Endodermal cell (in vitro differentiated cells): ENCODE data around the gene KMT2E. TPM values are rescaled to one million over a fixed set of nuclear protein-coding genes. Genes with fewer than 3 reads are reported as not detected.

Experiments used
- DNase-seq: peaks from one replicate; pipeline ENCODE4 v3.0.0-alpha.2; 2017
- H3K27ac ChIP-seq: 2 replicates; pipeline ENCODE4 v1.5.1; 2013; ENCODE audit warnings: mild to moderate bottlenecking, low read depth, low read length, moderate library complexity
- H3K27me3 ChIP-seq: 2 replicates; pipeline ENCODE4 v1.6.1; 2013; ENCODE audit warnings: mild to moderate bottlenecking, low read length, moderate library complexity; ENCODE audit not compliant: insufficient read depth, control insufficient read depth, poor library complexity, severe bottlenecking
- H3K36me3 ChIP-seq: 2 replicates; pipeline ENCODE4 v1.7.0; 2013; ENCODE audit warnings: mild to moderate bottlenecking, low read length, moderate library complexity; ENCODE audit not compliant: control insufficient read depth, insufficient read depth
- H3K4me1 ChIP-seq: one replicate; pipeline ENCODE4 v1.7.0; 2013; ENCODE audit warnings: low read length; ENCODE audit not compliant: control insufficient read depth, insufficient read depth
- H3K4me3 ChIP-seq: 2 replicates; pipeline ENCODE4 v1.5.1; 2013; ENCODE audit warnings: mild to moderate bottlenecking, low read length, moderate library complexity
- H3K9ac ChIP-seq: 2 replicates; pipeline ENCODE4 v1.6.1; 2013; ENCODE audit warnings: mild to moderate bottlenecking, low read length, moderate library complexity; ENCODE audit not compliant: poor library complexity, severe bottlenecking; ENCODE audit errors: extremely low read depth
- H3K9me3 ChIP-seq: 2 replicates; pipeline ENCODE4 v1.6.1; 2013; ENCODE audit warnings: mild to moderate bottlenecking, low read length, moderate library complexity; ENCODE audit not compliant: control insufficient read depth
- H3K27ac Mint-ChIP-seq: 2 replicates; pipeline ENCODE4 v1.8.0; 2020; ENCODE audit warnings: mixed read lengths
- H3K27me3 Mint-ChIP-seq: 2 replicates; pipeline ENCODE4 v1.8.0; 2021; ENCODE audit warnings: mild to moderate bottlenecking, mixed read lengths; ENCODE audit not compliant: insufficient read depth
- H3K36me3 Mint-ChIP-seq: 2 replicates; pipeline ENCODE4 v1.8.0; 2020; ENCODE audit warnings: low read depth, mixed read lengths
- H3K4me1 Mint-ChIP-seq: 2 replicates; pipeline ENCODE4 v1.8.0; 2020; ENCODE audit warnings: mixed read lengths
- H3K4me3 Mint-ChIP-seq: 2 replicates; pipeline ENCODE4 v1.8.0; 2020; ENCODE audit warnings: mild to moderate bottlenecking, moderate library complexity, mixed read lengths
- H3K9me3 Mint-ChIP-seq: 2 replicates; pipeline ENCODE4 v1.8.0; 2020; ENCODE audit warnings: mild to moderate bottlenecking, mixed read lengths
- WGBS, 2 experiments: methylation state at CpG; one replicate each; pipeline versions ENCODE4 v1.1.5 to v1.1.7; 2013; ENCODE audit warnings: missing lambda C conversion rate in 2 of 2, mixed read lengths in 1 of 2; ENCODE audit not compliant: insufficient coverage in 1 of 2, insufficient read length in 1 of 2; 5-methylcytosine and 5-hydroxymethylcytosine counted together
- total RNA-seq, 2 donors: library from RNA; stranded (reverse); fragmentation: NEBNext Ultra II Directional in 1 of 2; extraction: Animal tissue kit (Norgen Biotek cat#: 25700) in 1 of 2; gene quantifications; 2 replicates in 1 of 2; 3 replicates in 1 of 2; pipeline ENCODE4 v1.2.1, GENCODE V29; 2021
- TF ChIP-seq, protein P1 (sequence below): fragments of 200-600 bp; sonication (generic); conservative IDR thresholded peaks from 2 replicates; pipeline ENCODE4 v1.5.0; 2021; ENCODE audit warnings: antibody characterized with exemption, mild to moderate bottlenecking

KMT2E gene
- total RNA-seq, 2 donors from 2014 or later, result 65.7 to 70.4 TPM

DNA sequence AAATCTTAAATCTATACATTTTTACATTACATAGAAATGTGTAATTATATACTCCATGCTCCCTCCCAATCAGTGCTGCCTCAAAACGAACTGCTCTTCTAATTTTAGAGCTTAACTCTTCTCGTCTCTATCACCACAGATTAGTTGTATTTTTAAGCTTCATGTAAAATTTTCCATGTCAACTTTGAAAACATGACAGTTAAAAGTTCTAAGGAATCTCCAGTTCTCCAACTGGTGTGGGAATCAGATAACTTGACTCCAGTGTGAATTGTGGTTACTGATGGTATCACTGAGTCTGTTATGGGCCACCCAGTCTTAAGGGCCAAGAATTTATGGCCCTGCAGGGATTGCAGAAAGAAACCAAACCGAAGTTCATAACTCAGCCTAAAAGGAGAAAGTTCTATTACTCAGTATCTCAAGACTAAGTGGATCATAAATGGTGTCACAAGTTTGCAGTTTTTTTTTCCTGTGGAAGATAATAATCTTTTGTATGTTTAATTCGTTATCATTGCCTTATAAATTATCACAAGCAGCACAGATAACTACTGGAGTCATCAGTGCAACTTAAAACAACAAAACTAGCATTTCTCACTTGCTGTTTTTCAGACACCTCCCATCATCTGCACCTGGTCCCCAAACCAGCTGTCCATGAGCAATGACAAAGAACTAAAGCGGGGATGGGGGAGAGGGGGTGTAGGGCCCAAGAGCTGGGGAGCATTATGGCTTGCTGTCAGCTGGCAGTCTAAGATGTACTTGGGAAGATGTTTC is 31.5 kb upstream of the KMT2E start:
- H3K4me3 Mint-ChIP-seq, result peak overlapping the region; percentile 85
- peaks cover 62% of the 10 kb centered on the region for H3K4me1 Mint-ChIP-seq
- H3K36me3 ChIP-seq, result peaks cover 20% of the 10 kb centered on the region
- H3K27ac Mint-ChIP-seq, result peak overlapping the region; percentile 99
- no peak for DNase-seq
- peaks cover 26% of the 10 kb centered on the region for H3K4me1 ChIP-seq
- TF ChIP-seq, protein P1, sequence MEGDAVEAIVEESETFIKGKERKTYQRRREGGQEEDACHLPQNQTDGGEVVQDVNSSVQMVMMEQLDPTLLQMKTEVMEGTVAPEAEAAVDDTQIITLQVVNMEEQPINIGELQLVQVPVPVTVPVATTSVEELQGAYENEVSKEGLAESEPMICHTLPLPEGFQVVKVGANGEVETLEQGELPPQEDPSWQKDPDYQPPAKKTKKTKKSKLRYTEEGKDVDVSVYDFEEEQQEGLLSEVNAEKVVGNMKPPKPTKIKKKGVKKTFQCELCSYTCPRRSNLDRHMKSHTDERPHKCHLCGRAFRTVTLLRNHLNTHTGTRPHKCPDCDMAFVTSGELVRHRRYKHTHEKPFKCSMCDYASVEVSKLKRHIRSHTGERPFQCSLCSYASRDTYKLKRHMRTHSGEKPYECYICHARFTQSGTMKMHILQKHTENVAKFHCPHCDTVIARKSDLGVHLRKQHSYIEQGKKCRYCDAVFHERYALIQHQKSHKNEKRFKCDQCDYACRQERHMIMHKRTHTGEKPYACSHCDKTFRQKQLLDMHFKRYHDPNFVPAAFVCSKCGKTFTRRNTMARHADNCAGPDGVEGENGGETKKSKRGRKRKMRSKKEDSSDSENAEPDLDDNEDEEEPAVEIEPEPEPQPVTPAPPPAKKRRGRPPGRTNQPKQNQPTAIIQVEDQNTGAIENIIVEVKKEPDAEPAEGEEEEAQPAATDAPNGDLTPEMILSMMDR, result no peak
- no peaks in the 10 kb centered on the region for H3K27me3 ChIP-seq
- peaks cover 3% of the 10 kb centered on the region for H3K36me3 Mint-ChIP-seq
- WGBS, 2 experiments, result 92% methylated on average over 2 to 5 of the region's 5 CpGs
- H3K9me3 ChIP-seq, result no peaks in the 10 kb centered on the region
- no peaks in the 10 kb centered on the region for H3K27me3 Mint-ChIP-seq
- peak overlapping the region; percentile 91 for H3K9ac ChIP-seq
- peak overlapping the region; percentile 81 for H3K4me3 ChIP-seq
- H3K9me3 Mint-ChIP-seq, result no peaks in the 10 kb centered on the region
- peak overlapping the region; percentile 98 for H3K27ac ChIP-seq

DNA sequence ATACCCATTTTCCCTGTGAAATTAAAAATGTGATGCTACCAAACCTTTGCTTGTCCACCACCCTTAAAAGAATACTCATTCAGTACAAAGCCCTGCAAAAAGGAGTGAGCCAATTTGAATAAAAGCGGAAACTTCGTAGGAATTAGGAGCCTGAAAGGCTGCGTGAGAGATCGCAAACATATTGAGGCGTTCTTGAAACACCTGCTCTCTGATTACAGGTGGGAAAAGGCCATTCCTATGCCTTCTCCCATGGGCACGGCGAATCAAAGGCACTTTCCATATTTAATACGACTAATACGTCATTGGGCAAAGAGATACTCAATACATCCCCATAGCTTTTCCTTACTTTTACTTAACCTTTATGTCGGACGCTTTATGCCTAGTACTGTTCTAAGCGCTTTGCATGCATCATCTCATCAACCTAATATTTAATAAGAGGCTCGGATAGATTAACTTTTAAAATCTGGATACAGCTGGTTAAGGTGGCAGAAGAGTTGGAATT is 30.9 kb upstream of the KMT2E start:
- Histone ChIP-seq H3K27ac (peak overlapping the region; percentile 98), H3K4me3 (peak overlapping the region; percentile 81), H3K36me3 (peaks cover 20% of the 10 kb centered on the region), H3K9me3 (no peaks in the 10 kb centered on the region), H3K4me1 (peaks cover 26% of the 10 kb centered on the region), H3K9ac (peak overlapping the region; percentile 91), H3K27me3 (no peaks in the 10 kb centered on the region)
- 84 to 88% methylated on average over 11 to 13 of the region's 13 CpGs for WGBS, 2 experiments
- Mint-ChIP-seq H3K9me3 (no peaks in the 10 kb centered on the region), H3K4me3 (peak overlapping the region; percentile 85), H3K27ac (peak overlapping the region; percentile 99), H3K4me1 (peaks cover 66% of the 10 kb centered on the region), H3K27me3 (no peaks in the 10 kb centered on the region), H3K36me3 (peaks cover 3% of the 10 kb centered on the region)
- TF ChIP-seq, protein P1, result no peak
- DNase-seq, result no peak

DNA sequence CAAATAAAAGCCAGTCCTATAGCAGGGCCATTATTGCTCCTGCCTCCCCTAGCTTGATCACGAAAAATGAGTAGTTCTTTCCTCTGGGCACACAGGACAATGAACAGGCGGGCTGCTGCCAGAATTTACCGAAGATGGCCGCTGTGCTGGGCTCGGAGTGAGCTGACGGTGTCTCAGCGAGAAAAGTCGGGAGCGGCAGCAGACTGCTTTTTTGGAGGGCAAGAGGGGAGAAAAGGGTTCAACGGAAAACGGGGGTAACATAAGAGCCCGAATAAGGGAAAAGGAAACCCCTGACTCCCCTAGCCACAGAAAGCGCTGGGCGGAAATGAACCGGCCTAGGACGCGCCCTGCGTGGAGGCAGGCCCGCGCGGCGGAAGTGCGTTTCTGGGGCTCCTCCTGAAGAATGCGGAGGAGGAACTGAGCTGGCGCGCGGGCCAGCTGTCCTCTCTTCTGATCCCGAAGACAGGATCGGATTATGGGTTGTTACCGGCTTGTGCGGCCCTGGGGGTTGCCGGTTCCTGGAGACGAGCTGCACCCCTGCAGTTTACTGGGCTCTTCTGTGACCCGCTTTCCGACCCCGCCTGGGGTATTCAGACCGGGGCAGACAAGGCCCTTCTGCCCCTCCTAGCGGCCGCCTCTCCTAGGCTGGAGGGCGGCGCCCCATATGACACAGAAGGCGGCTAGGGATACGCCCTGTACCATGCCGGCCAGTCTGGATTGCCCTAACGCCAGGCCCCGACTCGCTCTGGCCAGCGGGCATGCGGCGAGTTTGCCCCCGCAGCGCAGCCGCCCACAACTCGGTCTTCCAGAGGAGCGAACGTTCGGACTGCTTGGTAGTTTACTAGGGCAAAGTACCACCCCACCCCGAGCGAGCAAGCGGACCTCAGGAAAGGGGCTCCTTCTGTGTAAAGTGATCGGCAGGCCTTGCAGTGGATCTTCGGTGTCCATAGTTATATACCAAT is 30.1 kb upstream of the KMT2E start:
- peaks cover 3% of the 10 kb centered on the region for H3K36me3 Mint-ChIP-seq
- Histone ChIP-seq H3K9me3 (no peaks in the 10 kb centered on the region), H3K27ac (peak overlapping the region; percentile 98), H3K36me3 (peaks cover 20% of the 10 kb centered on the region), H3K27me3 (no peaks in the 10 kb centered on the region), H3K4me1 (peaks cover 26% of the 10 kb centered on the region), H3K9ac (peak overlapping the region; percentile 91), H3K4me3 (peak overlapping the region; percentile 81)
- TF ChIP-seq, protein P1, result peak; percentile 73
- H3K4me1 Mint-ChIP-seq, result peaks cover 62% of the 10 kb centered on the region
- no peaks in the 10 kb centered on the region for H3K9me3 Mint-ChIP-seq
- DNase-seq, result peak; percentile 94
- H3K27me3 Mint-ChIP-seq, result no peaks in the 10 kb centered on the region
- 10 to 23% methylated on average over 29 to 62 of the region's 62 CpGs for WGBS, 2 experiments
- peak overlapping the region; percentile 99 for H3K27ac Mint-ChIP-seq
- H3K4me3 Mint-ChIP-seq, result peak overlapping the region; percentile 85
